GM18867 (cell line): ENCODE data around the gene SCYGR6.

Experiments used
- ATAC-seq: cut with Tn5 transposase; IDR thresholded peaks from one replicate; pipeline ENCODE4 v1.9.1; 2021; ENCODE audit warnings: mild to moderate bottlenecking, moderate library complexity; ENCODE audit not compliant: unreplicated experiment

Gene SCYGR6

GRCh38 chr2:227716501-227716900 lies 8.1 kb downstream of the SCYGR6 start:
- ATAC-seq: no peak

GRCh38 chr2:227713291-227713690 lies 11.3 kb downstream of the SCYGR6 start:
- no peak for ATAC-seq

GRCh38 chr2:227710986-227711385 lies 13.6 kb downstream of the SCYGR6 start:
- ATAC-seq: no peak

DNA sequence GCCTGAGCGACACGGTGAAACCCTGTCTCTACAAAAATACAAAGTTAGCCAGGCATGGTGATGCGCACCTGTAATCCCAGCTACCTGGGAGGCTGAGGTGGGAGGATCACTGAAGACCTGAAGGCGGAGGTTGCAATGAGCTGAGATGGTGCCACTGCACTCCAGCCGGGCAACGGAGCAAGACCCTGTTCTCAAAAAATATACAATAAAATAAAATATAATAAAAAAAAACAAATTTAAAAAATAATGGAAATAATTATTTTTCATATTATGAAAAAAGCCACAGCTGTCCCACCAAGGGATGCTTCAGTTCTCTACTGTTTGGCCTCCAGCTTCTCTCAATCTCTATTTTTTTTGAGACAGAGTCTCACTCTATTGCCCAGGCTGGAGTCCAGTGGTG lies 17.2 kb downstream of the SCYGR6 start:
- no peak for ATAC-seq

DNA sequence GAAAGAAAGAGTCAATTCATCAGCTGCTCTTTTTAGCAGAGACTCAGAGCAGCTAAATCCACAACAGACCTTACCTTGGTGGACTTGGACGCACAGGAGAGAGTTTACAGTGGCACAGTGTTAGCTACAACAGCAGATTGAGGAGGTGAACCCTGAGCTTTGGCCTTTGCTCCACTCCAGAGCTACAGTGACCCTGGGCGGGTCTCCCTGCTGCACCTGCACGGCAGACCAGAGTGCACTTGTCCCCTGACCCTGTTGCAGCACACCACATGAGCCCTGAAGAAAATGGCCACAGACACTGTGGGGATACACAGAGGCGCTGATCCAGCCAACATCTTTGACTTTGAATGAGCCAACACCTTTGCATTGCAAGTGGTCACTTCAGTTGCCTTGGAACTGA lies 17.7 kb downstream of the SCYGR6 start:
- ATAC-seq: no peak

DNA sequence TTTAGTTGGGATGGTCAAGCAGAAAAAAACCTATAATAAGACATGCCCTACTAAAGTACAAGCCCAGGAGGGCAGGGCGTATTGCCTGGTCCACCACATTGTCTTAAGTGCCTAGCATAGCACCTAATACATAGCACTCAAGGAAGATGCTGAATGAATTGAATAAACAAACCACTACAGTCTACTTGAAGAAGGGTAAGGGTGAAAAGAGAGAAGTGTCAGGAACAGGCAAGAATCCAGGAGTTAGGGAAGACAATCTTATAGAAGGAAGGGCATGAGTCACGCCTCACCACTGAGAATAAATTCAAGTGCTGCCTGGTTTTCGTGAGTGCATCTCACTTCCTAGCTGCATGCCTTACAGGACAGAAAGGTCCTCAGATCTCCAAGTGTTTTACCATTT lies 20.6 kb downstream of the SCYGR6 start:
- no peak for ATAC-seq

GRCh38 chr2:227703280-227703732 lies 21.3 kb downstream of the SCYGR6 start:
- no peak for ATAC-seq

GRCh38 chr2:227701556-227701955 lies 23.0 kb downstream of the SCYGR6 start:
- no peak for ATAC-seq

DNA sequence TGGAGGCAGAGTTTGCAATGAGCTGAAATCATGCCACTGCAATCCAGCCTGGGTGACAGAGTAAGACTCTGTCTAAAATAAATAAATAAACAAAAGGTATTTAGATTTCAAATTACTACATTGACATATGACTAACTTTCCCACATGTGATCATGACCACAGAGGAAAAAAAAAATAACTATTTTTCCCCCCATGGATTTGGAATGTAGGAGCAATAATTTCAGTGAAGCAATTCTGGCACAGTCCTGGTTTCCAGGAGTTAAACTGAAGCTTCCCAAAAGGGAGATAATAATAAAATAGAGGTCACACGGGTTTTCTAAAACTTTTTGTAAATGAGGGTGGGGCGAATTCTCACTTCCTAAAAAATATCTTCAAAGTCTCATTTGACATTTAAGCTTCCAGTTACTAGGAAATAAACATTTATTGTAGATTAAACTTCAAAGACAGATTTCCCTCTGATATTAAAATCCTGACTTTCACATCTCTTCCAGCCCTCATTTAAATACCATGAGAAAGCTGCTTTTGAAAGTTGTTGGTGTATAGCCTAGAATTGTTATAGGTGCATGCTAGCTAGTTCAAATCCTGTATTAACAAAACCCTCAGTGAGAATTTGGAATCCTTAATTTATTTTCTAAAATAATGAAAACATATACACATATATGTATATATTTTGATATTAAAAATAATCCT lies 27.4 kb downstream of the SCYGR6 start:
- no peak for ATAC-seq

DNA sequence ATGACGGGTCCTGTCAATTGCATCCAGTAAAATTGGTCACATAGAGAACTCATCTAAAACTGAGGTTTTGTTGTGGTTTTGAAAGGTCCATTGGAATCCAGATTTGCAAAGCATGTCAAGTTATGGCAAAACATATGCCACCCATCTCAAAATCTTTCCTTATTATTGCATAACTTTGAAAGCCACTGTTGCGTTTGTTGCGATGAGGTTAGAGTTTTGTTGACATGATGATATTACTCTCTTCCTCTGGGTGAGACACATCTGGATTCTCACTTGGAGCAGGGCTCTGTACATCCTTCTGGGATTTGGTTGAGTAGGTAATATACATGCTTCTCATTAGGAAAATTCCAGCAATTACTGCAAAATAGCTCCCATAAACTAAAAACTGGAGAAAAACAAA lies 37.4 kb downstream of the SCYGR6 start:
- no peak for ATAC-seq

DNA sequence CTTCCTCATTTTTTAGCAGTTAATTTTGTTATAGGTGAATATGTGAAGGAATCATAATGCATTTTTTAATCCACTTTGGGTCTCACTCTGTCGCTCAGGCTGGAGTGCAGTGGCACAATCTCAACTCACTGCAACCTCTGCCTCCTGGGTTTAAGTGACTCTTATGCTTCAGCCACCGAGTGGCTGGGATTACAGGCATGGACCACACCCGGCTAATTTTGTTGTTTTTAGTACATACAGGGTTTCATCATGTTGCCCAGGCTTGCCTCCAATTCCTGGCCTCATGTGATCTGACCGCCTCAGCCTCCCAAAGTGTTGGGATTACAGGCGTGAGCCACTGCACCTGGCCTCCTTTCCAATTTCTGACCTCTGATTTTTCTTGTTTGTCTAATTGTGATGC lies 40.3 kb downstream of the SCYGR6 start:
- ATAC-seq: no peak

DNA sequence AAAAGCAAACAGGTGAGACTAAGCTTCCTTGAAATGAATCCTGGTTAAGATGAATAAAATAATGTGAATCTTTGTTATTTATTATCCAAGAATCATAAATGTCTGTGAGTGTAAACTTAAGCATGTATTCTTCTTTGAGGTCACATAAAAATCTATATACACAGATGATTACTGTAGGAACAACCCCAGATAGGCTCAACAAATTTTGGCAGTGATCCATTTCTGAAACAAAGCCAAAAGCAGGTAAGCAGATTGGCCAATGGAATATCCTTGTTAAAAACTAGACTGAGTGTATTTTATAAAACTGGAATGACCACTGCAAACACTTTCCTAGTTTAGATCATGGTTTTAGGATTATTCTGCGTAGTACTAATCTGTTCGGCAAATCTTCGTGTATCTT lies 46.6 kb downstream of the SCYGR6 start:
- no peak for ATAC-seq

DNA sequence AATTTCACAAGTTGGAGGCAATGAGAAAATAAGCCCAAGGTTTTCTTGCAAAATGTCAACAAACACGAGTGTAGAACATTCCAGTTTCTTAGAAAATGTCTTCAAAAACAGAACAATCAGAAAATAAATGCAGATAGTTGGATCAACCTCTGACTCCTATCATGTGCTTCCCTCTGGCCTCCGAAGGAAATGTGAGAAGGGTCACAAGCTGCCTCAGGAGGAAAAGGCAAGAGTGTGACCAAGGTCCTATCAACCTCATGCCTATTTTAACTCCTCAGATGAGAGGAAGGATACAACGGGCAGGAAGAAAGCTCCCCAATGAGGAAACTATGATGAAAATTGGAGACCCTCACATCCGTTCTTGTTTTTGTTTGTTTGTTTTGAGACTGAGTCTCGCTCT lies 50.1 kb downstream of the SCYGR6 start:
- ATAC-seq: no peak
